HCT116 (cell line): ENCODE data around the gene SLC10A6.

Experiments used
- EZH2 ChIP-seq: fragments of 200-600 bp; sonication (generic); IDR thresholded peaks from 2 replicates; pipeline ENCODE4 v1.6.1; 2017; ENCODE audit warnings: antibody characterized with exemption, mixed run types
- FOSL1 ChIP-seq: IDR thresholded peaks from 2 replicates; pipeline ENCODE4 v1.6.1; 2012; ENCODE audit warnings: low read depth
- POLR2A ChIP-seq: IDR thresholded peaks from 2 replicates; pipeline ENCODE4 v1.7.0; 2011; ENCODE audit warnings: borderline replicate concordance; ENCODE audit not compliant: insufficient read depth, insufficient read length; ENCODE audit errors: extremely low read depth
- POLR2AphosphoS5 ChIP-seq: IDR thresholded peaks from 2 replicates; pipeline ENCODE4 v1.6.1; 2011; ENCODE audit warnings: mild to moderate bottlenecking, low read depth, low read length, moderate library complexity
- REST ChIP-seq: IDR thresholded peaks from 2 replicates; pipeline ENCODE4 v1.6.1; 2012; ENCODE audit warnings: low read depth
- ZBTB33 ChIP-seq: IDR thresholded peaks from 2 replicates; pipeline ENCODE4 v1.6.1; 2011; ENCODE audit warnings: mild to moderate bottlenecking, low read length, moderate library complexity; ENCODE audit not compliant: insufficient replicate concordance; ENCODE audit errors: extremely low read depth
- TF ChIP-seq, protein P1 (sequence below), 3 experiments: fragments of 200-600 bp in 1 of 3; sonication (generic) in 1 of 3; IDR thresholded peaks in 2 of 3; conservative IDR thresholded peaks in 1 of 3; 2 replicates each; pipeline ENCODE4 v1.5.1; 2012 to 2017; ENCODE audit warnings: low read depth in 2 of 3, low read length in 2 of 3, antibody characterized with exemption in 1 of 3, borderline replicate concordance in 1 of 3, control low read depth in 1 of 3, mild to moderate bottlenecking in 1 of 3, mixed read lengths in 1 of 3, mixed run types in 1 of 3, moderate library complexity in 1 of 3; ENCODE audit not compliant: insufficient read depth in 1 of 3
- TF ChIP-seq, protein P2 (sequence below): IDR thresholded peaks from 2 replicates; pipeline ENCODE4 v1.6.1; 2012

GRCh38 chr4:86892636-86892960 lies 43.4 kb upstream of the SLC10A6 start:
- no peak for TF ChIP-seq POLR2A
- TF ChIP-seq, protein P1, sequence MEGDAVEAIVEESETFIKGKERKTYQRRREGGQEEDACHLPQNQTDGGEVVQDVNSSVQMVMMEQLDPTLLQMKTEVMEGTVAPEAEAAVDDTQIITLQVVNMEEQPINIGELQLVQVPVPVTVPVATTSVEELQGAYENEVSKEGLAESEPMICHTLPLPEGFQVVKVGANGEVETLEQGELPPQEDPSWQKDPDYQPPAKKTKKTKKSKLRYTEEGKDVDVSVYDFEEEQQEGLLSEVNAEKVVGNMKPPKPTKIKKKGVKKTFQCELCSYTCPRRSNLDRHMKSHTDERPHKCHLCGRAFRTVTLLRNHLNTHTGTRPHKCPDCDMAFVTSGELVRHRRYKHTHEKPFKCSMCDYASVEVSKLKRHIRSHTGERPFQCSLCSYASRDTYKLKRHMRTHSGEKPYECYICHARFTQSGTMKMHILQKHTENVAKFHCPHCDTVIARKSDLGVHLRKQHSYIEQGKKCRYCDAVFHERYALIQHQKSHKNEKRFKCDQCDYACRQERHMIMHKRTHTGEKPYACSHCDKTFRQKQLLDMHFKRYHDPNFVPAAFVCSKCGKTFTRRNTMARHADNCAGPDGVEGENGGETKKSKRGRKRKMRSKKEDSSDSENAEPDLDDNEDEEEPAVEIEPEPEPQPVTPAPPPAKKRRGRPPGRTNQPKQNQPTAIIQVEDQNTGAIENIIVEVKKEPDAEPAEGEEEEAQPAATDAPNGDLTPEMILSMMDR (IDR thresholded peaks at IDR 0.05 in 2 of 3, conservative IDR thresholded peaks at IDR 0.05 in 1 of 3; ENCODE audit: borderline replicate concordance in 1 of 3, insufficient read depth in 1 of 3, low read depth in 2 of 3, low read length in 2 of 3): no peak
- TF ChIP-seq ZBTB33: no peak
- no peak for TF ChIP-seq REST
- no peak for TF ChIP-seq POLR2AphosphoS5
- no peak for TF ChIP-seq FOSL1
- TF ChIP-seq, protein P2, sequence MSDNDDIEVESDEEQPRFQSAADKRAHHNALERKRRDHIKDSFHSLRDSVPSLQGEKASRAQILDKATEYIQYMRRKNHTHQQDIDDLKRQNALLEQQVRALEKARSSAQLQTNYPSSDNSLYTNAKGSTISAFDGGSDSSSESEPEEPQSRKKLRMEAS: no peak
- no peak for TF ChIP-seq EZH2
